DOHH2 (cell line): ENCODE data around the gene KRTAP9-8.

ENCODE experiments used
- CTCF ChIP-seq: fragments of 200-600 bp; sonication (generic); IDR thresholded peaks from one replicate; pipeline ENCODE4 v1.5.1; 2014; ENCODE audit warnings: antibody characterized with exemption, mild to moderate bottlenecking, low read depth, low read length; ENCODE audit not compliant: poor library complexity, severe bottlenecking
- EZH2phosphoT487 ChIP-seq: fragments of 200-600 bp; sonication (generic); IDR thresholded peaks from 2 replicates; pipeline ENCODE4 v1.6.1; 2017; ENCODE audit warnings: borderline replicate concordance, mild to moderate bottlenecking, antibody characterized with exemption, low read length, moderate library complexity, mixed read lengths

GRCh38 chr17:41226051-41226450 is 11.7 kb upstream of the KRTAP9-8 start:
- TF ChIP-seq CTCF (no peak), EZH2phosphoT487 (no peak)
